H4 (cell line): Measurements from ENCODE around the gene ZMYND11. TPM values are rescaled to one million over a fixed set of nuclear protein-coding genes. Genes with fewer than 3 reads are reported as not detected.
"Not testable (repeated sequence)": the region's sequence is repeated elsewhere in the genome, so short reads cannot be mapped to it uniquely, and the experiment has no call there.

ENCODE experiments used
- DNase-seq: peaks from one replicate; pipeline ENCODE4 v3.0.0-alpha.2; 2015; ENCODE audit warnings: low spot score
- total RNA-seq: library from RNA; depleted of rRNA; stranded (reverse); fragments of >200 nt; shearing (Covaris generic); gene quantifications from 2 replicates; pipeline ENCODE4 v1.2.3, GENCODE V29; 2014; rRNA removed

The ZMYND11 gene
- total RNA-seq, 1 experiment from 2014 or later = 31.4 TPM

GRCh38 chr10:282294-283139 is 147.3 kb downstream of the ZMYND11 start:
- no peak for DNase-seq

- DNase-seq = no peak
Measured at GRCh38 chr10:283140-283479, 147.9 kb downstream of the ZMYND11 start.

GRCh38 chr10:283916-284356 is 148.7 kb downstream of the ZMYND11 start:
- no peak for DNase-seq

GRCh38 chr10:285216-285615 is 150.0 kb downstream of the ZMYND11 start:
- no peak for DNase-seq

GRCh38 chr10:287026-287709 is 151.9 kb downstream of the ZMYND11 start:
- no peak for DNase-seq

- no peak for DNase-seq
Measured at GRCh38 chr10:287814-288213, 152.6 kb downstream of the ZMYND11 start.

- DNase-seq = no peak
Measured at GRCh38 chr10:288316-289200, 153.3 kb downstream of the ZMYND11 start.

- no peak for DNase-seq
Measured at GRCh38 chr10:289581-289980, 154.3 kb downstream of the ZMYND11 start.

GRCh38 chr10:290026-290725 is 154.9 kb downstream of the ZMYND11 start:
- no peak for DNase-seq

GRCh38 chr10:293636-294035 is 158.4 kb downstream of the ZMYND11 start:
- DNase-seq = no peak

- no peak for DNase-seq
Measured at GRCh38 chr10:297567-297966, 162.3 kb downstream of the ZMYND11 start.

- no peak for DNase-seq
Measured at GRCh38 chr10:298033-298432, 162.8 kb downstream of the ZMYND11 start.

- DNase-seq = no peak
Measured at GRCh38 chr10:299512-299911, 164.3 kb downstream of the ZMYND11 start.

GRCh38 chr10:299969-300368 is 164.7 kb downstream of the ZMYND11 start:
- no peak for DNase-seq

- DNase-seq = not testable (repeated sequence)
Measured at GRCh38 chr10:300580-300979, 165.3 kb downstream of the ZMYND11 start.

- no peak for DNase-seq
Measured at GRCh38 chr10:301536-301935, 166.3 kb downstream of the ZMYND11 start.

Other genes with a start within 250 kb of the ZMYND11 start
- not detected in 2 replicates for gene TUBB8, start 86.2 kb upstream of the ZMYND11 start, total RNA-seq